Measurements from ENCODE around the gene TUT4. TPM values are rescaled to one million over a fixed set of nuclear protein-coding genes. Genes with fewer than 3 reads are reported as not detected.
A peak's percentile ranks its signal among the peaks of the same experiment; 100 is the strongest.

Gene TUT4
- total RNA-seq, 2 donors from 2014 or later: 81.0 to 111 TPM

DNA sequence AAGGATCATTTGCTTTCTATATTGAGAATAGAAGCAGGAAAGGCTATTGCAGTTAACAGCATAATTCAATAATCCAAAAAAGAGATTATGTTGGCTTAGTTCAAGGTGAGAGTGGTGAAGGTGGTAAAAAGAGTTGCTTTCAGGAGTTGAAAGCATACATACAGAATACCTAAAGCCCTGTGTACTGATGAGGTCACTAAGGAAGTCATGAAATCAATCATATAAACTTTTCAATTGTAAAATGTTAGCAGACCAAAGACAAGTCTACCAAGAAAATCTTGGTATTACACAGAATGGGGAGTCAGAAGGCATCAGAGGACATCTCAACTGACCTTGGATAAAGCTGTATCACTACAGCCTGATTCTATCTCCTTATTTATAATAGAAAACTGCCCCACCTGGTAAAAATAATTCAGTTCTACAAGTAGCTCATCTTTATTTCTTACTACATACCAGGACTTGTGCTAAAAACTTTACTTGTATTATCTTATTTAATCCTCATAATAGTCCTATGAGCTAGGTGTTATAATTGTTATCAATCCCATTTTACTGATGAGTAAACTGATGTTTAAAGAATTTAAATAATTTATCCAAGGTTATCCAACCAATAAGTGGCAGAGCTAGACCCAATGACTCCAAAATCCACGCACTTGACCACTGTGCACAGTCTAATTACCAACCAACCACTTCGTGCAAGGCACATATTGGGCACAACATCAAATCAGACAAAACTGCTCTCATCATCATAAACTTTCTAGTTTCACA, 40.9 kb downstream of the TUT4 start:
- H3K27ac Mint-ChIP-seq: no peak overlapping the region
- ATAC-seq: peak; percentile 80 to 99
- DNase-seq (ENCODE audit: low spot score in 2 of 2): no peak
- H3K9me3 Mint-ChIP-seq: no peaks in the 10 kb centered on the region
- no peaks in the 10 kb centered on the region for H3K36me3 Mint-ChIP-seq

- Mint-ChIP-seq H3K36me3 (peaks cover 4 to 5% of the 10 kb centered on the region in 2 donors), H3K27ac (no peak overlapping the region), H3K9me3 (no peaks in the 10 kb centered on the region)
- DNase-seq (ENCODE audit: low spot score in 2 of 2) (no peak), ATAC-seq (peak in 1 of 2 donors; percentile 19)
These were observed 41.5 kb downstream of the TUT4 start for GRCh38 chr1:52511439-52511838.

- Mint-ChIP-seq H3K36me3 (peaks cover 12 to 14% of the 10 kb centered on the region in 2 donors), H3K27ac (peak overlapping the region in 1 of 2 donors; percentile 59), H3K9me3 (no peaks in the 10 kb centered on the region)
- ATAC-seq (no peak), DNase-seq (ENCODE audit: low spot score in 2 of 2) (no peak)
These were observed 45.9 kb downstream of the TUT4 start for GRCh38 chr1:52506920-52507546.

DNA sequence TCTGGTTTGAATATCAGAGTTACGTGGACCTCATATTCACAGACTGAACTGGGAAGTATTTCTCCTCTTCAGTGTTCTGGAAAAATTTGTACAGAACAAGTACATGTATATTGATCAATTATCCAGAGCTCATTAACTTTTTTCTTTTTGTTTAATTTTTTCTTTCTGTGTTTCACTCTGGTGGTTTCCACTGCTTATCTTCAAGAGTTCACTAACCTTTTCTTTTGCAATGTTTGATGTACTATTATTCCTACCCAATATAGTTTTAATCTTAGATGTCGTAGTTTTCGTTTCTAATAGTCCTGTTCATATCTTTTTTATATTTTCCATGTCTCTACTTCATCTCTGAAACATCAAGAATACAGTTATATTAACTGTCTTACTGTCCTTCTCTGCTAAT, 46.5 kb downstream of the TUT4 start:
- DNase-seq (ENCODE audit: low spot score in 2 of 2) (no peak), ATAC-seq (no peak)
- H3K27ac Mint-ChIP-seq: peak overlapping the region in 1 of 2 donors; percentile 59
- H3K36me3 Mint-ChIP-seq: peaks cover 12 to 14% of the 10 kb centered on the region in 2 donors
- no peaks in the 10 kb centered on the region for H3K9me3 Mint-ChIP-seq

DNA sequence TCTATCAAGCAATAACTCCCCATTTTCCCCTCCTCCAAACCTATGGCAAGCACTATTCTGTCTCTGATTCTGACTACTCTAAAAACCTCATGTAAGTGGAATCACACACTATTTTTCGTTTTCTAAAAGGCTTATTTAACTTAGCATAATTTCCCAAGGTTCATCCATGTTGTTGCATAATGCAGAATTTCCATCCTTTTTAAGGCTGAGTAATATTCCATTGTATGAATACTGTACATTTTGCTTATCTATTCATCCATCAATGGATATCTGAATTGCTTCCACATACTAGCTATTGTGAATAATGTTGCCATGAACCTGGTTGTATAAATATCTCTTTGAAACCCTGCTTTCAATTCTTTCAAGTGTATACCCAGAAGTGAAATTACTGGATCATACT, 48.2 kb downstream of the TUT4 start:
- DNase-seq (ENCODE audit: low spot score in 2 of 2) (no peak), ATAC-seq (no peak)
- no peak overlapping the region for H3K27ac Mint-ChIP-seq
- no peaks in the 10 kb centered on the region for H3K9me3 Mint-ChIP-seq
- H3K36me3 Mint-ChIP-seq: peaks cover 12 to 14% of the 10 kb centered on the region in 2 donors

- H3K36me3 Mint-ChIP-seq: peaks cover 12 to 14% of the 10 kb centered on the region in 2 donors
- ATAC-seq (no peak), DNase-seq (ENCODE audit: low spot score in 2 of 2) (no peak)
- no peak overlapping the region for H3K27ac Mint-ChIP-seq
- H3K9me3 Mint-ChIP-seq: no peaks in the 10 kb centered on the region
These were observed 49.2 kb downstream of the TUT4 start for GRCh38 chr1:52503706-52504105.

- Mint-ChIP-seq H3K36me3 (peaks cover 12 to 14% of the 10 kb centered on the region in 2 donors), H3K9me3 (no peaks in the 10 kb centered on the region), H3K27ac (no peak overlapping the region)
These were observed 50.1 kb downstream of the TUT4 start for GRCh38 chr1:52502789-52503188.

GRCh38 chr1:52487632-52488031, 65.3 kb downstream of the TUT4 start:
- Mint-ChIP-seq H3K9me3 (no peaks in the 10 kb centered on the region), H3K27ac (peak overlapping the region in 1 of 2 donors; percentile 17), H3K36me3 (peaks cover 0 to 17% of the 10 kb centered on the region in 2 donors)
- ATAC-seq (no peak), DNase-seq (ENCODE audit: low spot score in 2 of 2) (no peak)

More at GRCh38 chr1:52502789-52503188, 50.1 kb downstream of the TUT4 start:
- ATAC-seq (no peak), DNase-seq (ENCODE audit: low spot score in 2 of 2) (no peak)

GRCh38 chr1:52482326-52483004, 70.4 kb downstream of the TUT4 start:
- H3K36me3 Mint-ChIP-seq: peaks cover 0 to 2% of the 10 kb centered on the region in 2 donors
- no peak overlapping the region for H3K27ac Mint-ChIP-seq
- DNase-seq (ENCODE audit: low spot score in 2 of 2): no peak
- H3K9me3 Mint-ChIP-seq: no peaks in the 10 kb centered on the region
- no peak for ATAC-seq

- ATAC-seq (no peak), DNase-seq (ENCODE audit: low spot score in 2 of 2) (no peak)
- H3K9me3 Mint-ChIP-seq: no peaks in the 10 kb centered on the region
- H3K27ac Mint-ChIP-seq: no peak overlapping the region
- H3K36me3 Mint-ChIP-seq: peaks cover 0 to 9% of the 10 kb centered on the region in 2 donors
These were observed 73.8 kb downstream of the TUT4 start for GRCh38 chr1:52479076-52479475.

- no peak for DNase-seq (ENCODE audit: low spot score in 2 of 2)
- H3K27ac Mint-ChIP-seq: no peak overlapping the region
- no peaks in the 10 kb centered on the region for H3K9me3 Mint-ChIP-seq
- H3K36me3 Mint-ChIP-seq: peaks cover 0 to 9% of the 10 kb centered on the region in 2 donors
- ATAC-seq: no peak
These were observed 75.0 kb downstream of the TUT4 start for GRCh38 chr1:52477876-52478275.

DNA sequence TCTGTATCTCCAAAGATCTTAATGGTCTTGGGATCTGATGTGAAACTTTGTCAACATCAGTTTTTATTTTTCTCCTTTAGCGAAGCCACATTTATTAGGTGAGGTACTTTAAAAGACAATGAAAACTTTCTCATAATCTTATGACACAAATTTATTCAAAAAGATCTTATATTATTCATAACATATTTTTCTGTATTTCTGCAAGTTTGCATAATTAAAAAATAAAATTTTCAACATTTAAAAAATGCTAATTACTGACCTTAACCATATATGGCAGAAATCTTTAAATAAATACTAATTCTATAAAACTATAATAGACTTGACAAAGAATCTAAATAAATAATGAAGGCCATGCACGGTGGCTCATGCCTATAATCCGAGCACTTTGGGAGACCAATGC, 75.9 kb downstream of the TUT4 start:
- Mint-ChIP-seq H3K27ac (no peak overlapping the region), H3K36me3 (peaks cover 0 to 9% of the 10 kb centered on the region in 2 donors), H3K9me3 (no peaks in the 10 kb centered on the region)
- ATAC-seq: no peak
- no peak for DNase-seq (ENCODE audit: low spot score in 2 of 2)

DNA sequence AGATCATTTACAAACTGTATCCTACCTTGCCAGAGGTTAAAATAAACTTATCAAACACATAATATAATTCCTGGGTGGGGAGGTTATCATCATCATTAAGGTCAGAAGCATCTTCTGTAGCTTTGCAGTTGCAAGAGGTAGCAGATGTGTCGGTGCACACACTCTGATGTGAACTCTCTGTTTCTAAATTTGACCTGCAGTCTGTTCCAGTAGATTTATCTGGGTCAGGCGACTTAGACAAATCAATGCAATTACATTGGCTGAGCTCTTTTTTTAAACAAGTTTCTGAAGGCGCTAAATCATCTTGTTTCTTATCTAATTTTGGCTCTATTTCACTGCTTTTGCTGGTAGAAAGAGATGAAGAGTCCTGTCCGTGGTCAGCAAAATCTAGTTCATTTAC, 78.1 kb downstream of the TUT4 start:
- Mint-ChIP-seq H3K27ac (no peak overlapping the region), H3K36me3 (peaks cover 0 to 9% of the 10 kb centered on the region in 2 donors), H3K9me3 (no peaks in the 10 kb centered on the region)
- ATAC-seq (no peak), DNase-seq (ENCODE audit: low spot score in 2 of 2) (no peak)

GRCh38 chr1:52473039-52473438, 79.9 kb downstream of the TUT4 start:
- Mint-ChIP-seq H3K9me3 (no peaks in the 10 kb centered on the region), H3K27ac (no peak overlapping the region), H3K36me3 (peaks cover 0 to 9% of the 10 kb centered on the region in 2 donors)
- no peak for DNase-seq (ENCODE audit: low spot score in 2 of 2)
- no peak for ATAC-seq

DNA sequence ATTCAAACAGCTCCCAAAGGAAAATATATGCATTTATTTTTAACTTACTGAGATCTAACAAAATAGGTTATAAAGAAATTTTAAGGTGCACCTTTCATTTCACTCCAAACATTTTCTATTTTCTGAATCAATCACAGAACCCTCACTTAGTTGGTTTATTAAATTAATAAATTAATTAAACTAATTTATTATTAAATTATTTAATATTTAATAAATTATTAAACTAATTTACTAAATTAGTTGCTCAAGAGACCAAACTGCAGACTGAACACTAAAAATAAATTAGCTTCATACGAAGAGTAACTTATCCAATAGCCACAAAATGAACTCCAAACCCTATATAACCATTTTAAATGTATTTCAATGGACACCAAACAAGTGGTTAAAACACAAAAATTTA, 80.5 kb downstream of the TUT4 start:
- H3K9me3 Mint-ChIP-seq: no peaks in the 10 kb centered on the region
- ATAC-seq (no peak), DNase-seq (ENCODE audit: low spot score in 2 of 2) (no peak)
- H3K36me3 Mint-ChIP-seq: peaks cover 0 to 9% of the 10 kb centered on the region in 2 donors
- H3K27ac Mint-ChIP-seq: no peak overlapping the region

GRCh38 chr1:52469108-52469507, 83.8 kb downstream of the TUT4 start:
- H3K36me3 Mint-ChIP-seq: no peaks in the 10 kb centered on the region
- H3K27ac Mint-ChIP-seq: no peak overlapping the region
- ATAC-seq (no peak), DNase-seq (ENCODE audit: low spot score in 2 of 2) (no peak)
- H3K9me3 Mint-ChIP-seq: no peaks in the 10 kb centered on the region

DNA sequence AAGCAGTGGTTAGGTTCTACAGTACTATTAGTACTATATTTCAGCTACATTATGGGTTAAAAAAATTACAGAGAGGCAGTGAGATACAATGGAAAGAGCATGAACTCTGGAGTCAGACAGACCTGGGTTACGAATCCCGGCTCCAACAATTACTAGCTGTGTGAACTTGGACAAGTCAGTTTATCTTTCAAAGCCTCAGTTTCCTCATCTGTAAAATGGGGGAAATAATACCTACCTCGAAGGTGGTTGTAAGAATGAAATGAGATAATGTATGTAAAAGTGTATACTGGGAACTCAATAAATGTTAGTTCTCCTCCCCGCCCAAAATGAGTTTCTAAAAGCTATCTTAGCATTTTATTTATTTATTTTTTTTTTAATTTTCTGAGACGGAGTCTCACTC, 89.0 kb downstream of the TUT4 start:
- H3K27ac Mint-ChIP-seq: no peak overlapping the region
- H3K9me3 Mint-ChIP-seq: no peaks in the 10 kb centered on the region
- DNase-seq (ENCODE audit: low spot score in 2 of 2): no peak
- no peaks in the 10 kb centered on the region for H3K36me3 Mint-ChIP-seq
- no peak for ATAC-seq

Measured in activated naive CD4-positive, alpha-beta T cell treated with anti-CD3 and anti-CD28 coated beads, Interleukin-2, amount 50 U/mL, for 72 hours (primary cell).